H1 (cell line): ENCODE results near the gene TIMD4. TPM values are rescaled to one million over a fixed set of nuclear protein-coding genes. Genes with fewer than 3 reads are reported as not detected.

Experiments used
- BRCA1 ChIP-seq: IDR thresholded peaks from 2 replicates; pipeline ENCODE4 v1.6.1; 2012; ENCODE audit warnings: low read depth, low read length, improper control_type of control experiment
- CHD7 ChIP-seq: fragments of 300-600 bp; sonication (generic); IDR thresholded peaks from 2 replicates; pipeline ENCODE4 v1.7.1; 2012; ENCODE audit warnings: low read length, moderate library complexity, mild to moderate bottlenecking, inconsistent platforms; ENCODE audit not compliant: insufficient replicate concordance
- E2F6 ChIP-seq: IDR thresholded peaks from 2 replicates; pipeline ENCODE4 v1.6.1; 2012; ENCODE audit warnings: inconsistent platforms
- JUN ChIP-seq: IDR thresholded peaks from 2 replicates; pipeline ENCODE4 v1.6.1; 2011; ENCODE audit warnings: low read depth, mild to moderate bottlenecking, improper control_type of control experiment, low read length
- MAFK ChIP-seq: IDR thresholded peaks from 2 replicates; pipeline ENCODE4 v1.6.1; 2012; ENCODE audit warnings: low read depth, mild to moderate bottlenecking, improper control_type of control experiment, low read length
- SRF ChIP-seq: IDR thresholded peaks from 2 replicates; pipeline ENCODE4 v1.6.1; 2011; ENCODE audit warnings: mild to moderate bottlenecking, low read depth, low read length, moderate library complexity
- TCF12 ChIP-seq: IDR thresholded peaks from 2 replicates; pipeline ENCODE4 v1.6.1; 2011; ENCODE audit warnings: low read depth, mild to moderate bottlenecking, low read length
- YY1 ChIP-seq: IDR thresholded peaks from 2 replicates; pipeline ENCODE4 v1.6.1; 2011; ENCODE audit warnings: low read depth, mild to moderate bottlenecking, low read length
- polyA plus RNA-seq, 7 experiments: library from polyadenylated mRNA; depleted of rRNA in 3 of 7; stranded (reverse) in 5 of 7; unstranded in 2 of 7; fragments of >200 nt in 5 of 7; fragments of 200-250 nt in 2 of 7; gene quantifications; 1 replicate in 5 of 7; 2 replicates in 1 of 7; 4 replicates in 1 of 7; pipeline versions ENCODE4 v1.2.1 to v1.2.3, GENCODE V29; 2011 to 2013; ENCODE audit warnings: missing spikeins in 2 of 7, mixed read lengths in 2 of 7
- total RNA-seq: library from RNA; stranded (reverse); fragmentation: NEBNext Ultra II Directional; extraction: Animal tissue kit (Norgen Biotek cat#: 25700); gene quantifications from 2 replicates; pipeline ENCODE4 v1.2.1, GENCODE V29; 2021

Gene TIMD4
- total and polyA plus RNA-seq, 2 of the 8 experiments (the other 6 are each of a cell fraction or from before 2014, with no cell fraction given): not detected

GRCh38 chr5:156912869-156913268, 50.2 kb downstream of the TIMD4 start (continued):
- TF ChIP-seq CHD7: no peak
- TF ChIP-seq MAFK: no peak
- TF ChIP-seq E2F6: no peak
- TF ChIP-seq SRF: no peak
- TF ChIP-seq YY1: no peak
- TF ChIP-seq TCF12: no peak
- TF ChIP-seq BRCA1: no peak
- no peak for TF ChIP-seq JUN
